HG03175 (cell line): Measurements from ENCODE around the gene CAND2.

Source experiments
- ATAC-seq: cut with Tn5 transposase; IDR thresholded peaks from one replicate; pipeline ENCODE4 v1.9.1; 2021; ENCODE audit warnings: mild to moderate bottlenecking, moderate library complexity; ENCODE audit not compliant: unreplicated experiment

Gene CAND2

GRCh38 chr3:12796171-12797123 lies at the start of gene CAND2:
CAND2 (plus strand) TSS chr3:12796680; CDS start chr3:12796721, 41 bp downstream.
- ATAC-seq: peak; percentile 55

- ATAC-seq: no peak
These were observed 48.0 kb upstream of the CAND2 start for GRCh38 chr3:12748477-12748876.

GRCh38 chr3:12750223-12750622 lies 46.3 kb upstream of the CAND2 start:
- no peak for ATAC-seq

GRCh38 chr3:12750658-12751071 lies 45.8 kb upstream of the CAND2 start:
- ATAC-seq: no peak

GRCh38 chr3:12751571-12751970 lies 44.9 kb upstream of the CAND2 start:
- ATAC-seq: no peak

- ATAC-seq: no peak
These were observed 44.4 kb upstream of the CAND2 start for GRCh38 chr3:12752102-12752501.

- ATAC-seq: no peak
These were observed 43.7 kb upstream of the CAND2 start for GRCh38 chr3:12752809-12753208.

- no peak for ATAC-seq
These were observed 43.0 kb upstream of the CAND2 start for GRCh38 chr3:12753275-12754028.

GRCh38 chr3:12754313-12754712 lies 42.2 kb upstream of the CAND2 start:
- ATAC-seq: no peak

- ATAC-seq: no peak
These were observed 40.7 kb upstream of the CAND2 start for GRCh38 chr3:12755754-12756153.

GRCh38 chr3:12756175-12756574 lies 40.3 kb upstream of the CAND2 start:
- ATAC-seq: no peak

- no peak for ATAC-seq
These were observed 39.8 kb upstream of the CAND2 start for GRCh38 chr3:12756635-12757034.

GRCh38 chr3:12758025-12758781 lies 38.3 kb upstream of the CAND2 start:
- no peak for ATAC-seq

- no peak for ATAC-seq
These were observed 37.3 kb upstream of the CAND2 start, which contains the start of gene TMEM40 for GRCh38 chr3:12759097-12759679. TMEM40 (minus strand) TSS chr3:12759259; CDS start chr3:12749832, 9,427 bp downstream.

GRCh38 chr3:12759693-12760565 lies 36.6 kb upstream of the CAND2 start:
- no peak for ATAC-seq

GRCh38 chr3:12764171-12764776 lies 32.2 kb upstream of the CAND2 start:
- ATAC-seq: no peak

- no peak for ATAC-seq
These were observed 29.9 kb upstream of the CAND2 start for GRCh38 chr3:12766541-12766940.

GRCh38 chr3:12768579-12769527 lies 27.6 kb upstream of the CAND2 start:
- no peak for ATAC-seq
